Lower leg skin (tissue), 4 donors: Measurements from ENCODE around the gene ZIC5. TPM values are rescaled to one million over a fixed set of nuclear protein-coding genes. Genes with fewer than 3 reads are reported as not detected.

ENCODE experiments used
- DNase-seq, 2 donors: peaks; one replicate each; pipeline ENCODE4 v3.0.0-alpha.2; 2019; ENCODE audit warnings: low spot score in 2 of 2
- H3K4me3 ChIP-seq: fragments of 200-600 bp; sonication (generic); 2 replicates; pipeline ENCODE4 v1.5.1; 2017; ENCODE audit warnings: mild to moderate bottlenecking, low read depth; ENCODE audit not compliant: poor library complexity, severe bottlenecking
- CTCF ChIP-seq, 3 donors: fragments of 450-650 bp; IDR thresholded peaks; one replicate each; pipeline ENCODE4 v1.5.1; 2016; ENCODE audit warnings: antibody characterized with exemption in 3 of 3, mild to moderate bottlenecking in 3 of 3, moderate library complexity in 2 of 3
- POLR2A ChIP-seq, 2 donors: fragments of 450-650 bp; IDR thresholded peaks; one replicate each; pipeline ENCODE4 v1.6.1; 2016 to 2017; ENCODE audit warnings: antibody characterized with exemption in 2 of 2, mild to moderate bottlenecking in 1 of 2, moderate library complexity in 1 of 2
- WGBS, 2 donors: methylation state at CpG; one replicate each; pipeline ENCODE4 v1.1.5; 2018; 5-methylcytosine and 5-hydroxymethylcytosine counted together
- intact Hi-C: fragments of 100-400 bp; cut with DNase I; formaldehyde crosslinking; loops from one replicate; pipeline ENCODE4 v1.15.0; 2023; ENCODE audit warnings: low total_unique reads
- total RNA-seq, 4 donors: library from RNA; depleted of rRNA; stranded (reverse); fragments of >200 nt; gene quantifications; one replicate each; pipeline ENCODE4 v1.1.0, GENCODE V29; 2016

ZIC5 gene
- total RNA-seq, 4 donors from 2014 or later, result not detected

GRCh38 chr13:99974296-99974938, 2.9 kb upstream of the ZIC5 start:
- no peak overlapping the region for H3K4me3 ChIP-seq
- DNase-seq, result no peak
- no peak for TF ChIP-seq CTCF (IDR thresholded peaks at IDR 0.05)
- TF ChIP-seq POLR2A (IDR thresholded peaks at IDR 0.05), result no peak
- intact Hi-C loops, result no loop called here
- 22% methylated on average over 18 of the region's 18 CpGs for WGBS, 2 donors

GRCh38 chr13:99973808-99974185, 2.2 kb upstream of the ZIC5 start:
- intact Hi-C loops, result no loop called here

GRCh38 chr13:99973163-99973807, 1.7 kb upstream of the ZIC5 start:
- H3K4me3 ChIP-seq, result no peak overlapping the region
- TF ChIP-seq CTCF (IDR thresholded peaks at IDR 0.05) (no peak), POLR2A (IDR thresholded peaks at IDR 0.05) (no peak)
- DNase-seq, result no peak
- intact Hi-C loops, result no loop called here
- WGBS, 2 donors, result 23 to 26% methylated on average over 11 of the region's 11 CpGs

More at GRCh38 chr13:99973808-99974185, 2.2 kb upstream of the ZIC5 start:
- TF ChIP-seq CTCF (IDR thresholded peaks at IDR 0.05) (no peak), POLR2A (IDR thresholded peaks at IDR 0.05) (no peak)
- H3K4me3 ChIP-seq, result no peak overlapping the region
- WGBS, 2 donors, result 32% methylated on average over 6 of the region's 6 CpGs
- no peak for DNase-seq

- 18 to 21% methylated on average over 18 of the region's 18 CpGs for WGBS, 2 donors
- intact Hi-C loops, result no loop called here
- no peak overlapping the region for H3K4me3 ChIP-seq
- no peak for DNase-seq
- TF ChIP-seq POLR2A (IDR thresholded peaks at IDR 0.05) (no peak), CTCF (IDR thresholded peaks at IDR 0.05) (no peak)
Observed at GRCh38 chr13:99972190-99972731, 694 bp upstream of the ZIC5 start.

GRCh38 chr13:99970651-99971575, 654 bp downstream of the ZIC5 start:
- no peak for DNase-seq
- WGBS, 2 donors, result 2% methylated on average over 51 to 62 of the region's 118 CpGs
- no peak for TF ChIP-seq CTCF (IDR thresholded peaks at IDR 0.05)
- TF ChIP-seq POLR2A (IDR thresholded peaks at IDR 0.05), result no peak
- intact Hi-C loops, result no loop called here
- no peak overlapping the region for H3K4me3 ChIP-seq
